Chondrocyte (in vitro differentiated cells): ENCODE results near the gene THAP12. TPM values are rescaled to one million over a fixed set of nuclear protein-coding genes. Genes with fewer than 3 reads are reported as not detected.

Experiments
- DNase-seq: peaks from one replicate; pipeline ENCODE4 v3.0.0; 2021; ENCODE audit warnings: mixed read lengths, low spot score
- H3K27ac Mint-ChIP-seq: one replicate; pipeline ENCODE4 v1.8.0; 2021; ENCODE audit warnings: mild to moderate bottlenecking, moderate library complexity, mixed read lengths; ENCODE audit not compliant: unreplicated experiment
- H3K27me3 Mint-ChIP-seq: 2 replicates; pipeline ENCODE4 v1.8.0; 2021; ENCODE audit warnings: low read depth, mixed read lengths
- H3K36me3 Mint-ChIP-seq: 2 replicates; pipeline ENCODE4 v1.8.0; 2021; ENCODE audit warnings: low read depth, mixed read lengths
- H3K4me1 Mint-ChIP-seq: 2 replicates; pipeline ENCODE4 v1.8.0; 2021; ENCODE audit warnings: low read depth, mild to moderate bottlenecking, mixed read lengths
- H3K4me3 Mint-ChIP-seq: one replicate; pipeline ENCODE4 v1.8.0; 2021; ENCODE audit warnings: mild to moderate bottlenecking, moderate library complexity, mixed read lengths; ENCODE audit not compliant: unreplicated experiment
- H3K9me3 Mint-ChIP-seq: 2 replicates; pipeline ENCODE4 v1.8.0; 2021; ENCODE audit warnings: low read depth, mixed read lengths
- total RNA-seq: library from RNA; stranded (reverse); gene quantifications from 3 replicates; pipeline ENCODE4 v1.2.1, GENCODE V29; 2021
- TF ChIP-seq, protein P1 (sequence below): fragments of 200-600 bp; sonication (generic); IDR thresholded peaks from 2 replicates; pipeline ENCODE4 v1.5.0; 2021; ENCODE audit warnings: antibody characterized with exemption, mild to moderate bottlenecking, moderate library complexity

The THAP12 gene
- total RNA-seq, 1 donor from 2014 or later: 32.8 TPM

DNA sequence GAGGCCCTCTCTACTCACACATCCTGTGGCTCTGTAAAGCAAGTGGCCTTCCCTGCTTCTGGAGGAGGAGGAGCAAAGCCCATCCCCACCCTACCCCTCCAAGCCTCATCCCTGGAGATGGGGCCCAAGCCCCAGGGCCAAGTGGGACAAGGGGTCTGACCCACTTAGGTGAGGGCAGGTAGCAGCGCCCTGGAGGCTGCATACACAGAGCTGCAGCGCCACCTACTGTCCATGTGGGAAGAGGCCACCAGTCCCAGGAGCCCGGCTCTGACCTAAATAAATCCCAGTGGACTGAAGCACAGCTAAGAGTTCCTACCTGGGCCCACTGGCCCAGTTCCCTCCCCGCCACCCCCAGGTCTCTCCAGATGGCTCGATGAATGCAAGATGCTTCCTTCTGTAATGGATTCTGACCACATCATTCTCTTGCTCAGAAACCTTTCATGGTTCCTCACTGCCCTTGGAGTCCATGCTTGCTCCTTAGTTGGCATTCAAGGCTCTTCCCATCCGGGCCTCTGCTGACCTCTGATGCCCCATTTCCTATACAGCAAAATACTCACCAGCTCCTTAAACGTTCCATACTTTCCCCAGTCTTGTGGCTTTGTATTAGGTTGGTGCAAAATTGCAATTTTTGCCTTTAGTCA, 62.1 kb downstream of the THAP12 start:
- TF ChIP-seq, protein P1, sequence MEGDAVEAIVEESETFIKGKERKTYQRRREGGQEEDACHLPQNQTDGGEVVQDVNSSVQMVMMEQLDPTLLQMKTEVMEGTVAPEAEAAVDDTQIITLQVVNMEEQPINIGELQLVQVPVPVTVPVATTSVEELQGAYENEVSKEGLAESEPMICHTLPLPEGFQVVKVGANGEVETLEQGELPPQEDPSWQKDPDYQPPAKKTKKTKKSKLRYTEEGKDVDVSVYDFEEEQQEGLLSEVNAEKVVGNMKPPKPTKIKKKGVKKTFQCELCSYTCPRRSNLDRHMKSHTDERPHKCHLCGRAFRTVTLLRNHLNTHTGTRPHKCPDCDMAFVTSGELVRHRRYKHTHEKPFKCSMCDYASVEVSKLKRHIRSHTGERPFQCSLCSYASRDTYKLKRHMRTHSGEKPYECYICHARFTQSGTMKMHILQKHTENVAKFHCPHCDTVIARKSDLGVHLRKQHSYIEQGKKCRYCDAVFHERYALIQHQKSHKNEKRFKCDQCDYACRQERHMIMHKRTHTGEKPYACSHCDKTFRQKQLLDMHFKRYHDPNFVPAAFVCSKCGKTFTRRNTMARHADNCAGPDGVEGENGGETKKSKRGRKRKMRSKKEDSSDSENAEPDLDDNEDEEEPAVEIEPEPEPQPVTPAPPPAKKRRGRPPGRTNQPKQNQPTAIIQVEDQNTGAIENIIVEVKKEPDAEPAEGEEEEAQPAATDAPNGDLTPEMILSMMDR: peak; percentile 99
- Mint-ChIP-seq H3K4me1 (peaks cover 4% of the 10 kb centered on the region), H3K4me3 (no peak overlapping the region), H3K27me3 (peaks cover 20% of the 10 kb centered on the region), H3K36me3 (no peaks in the 10 kb centered on the region), H3K9me3 (no peaks in the 10 kb centered on the region), H3K27ac (no peak overlapping the region)
- no peak for DNase-seq

DNA sequence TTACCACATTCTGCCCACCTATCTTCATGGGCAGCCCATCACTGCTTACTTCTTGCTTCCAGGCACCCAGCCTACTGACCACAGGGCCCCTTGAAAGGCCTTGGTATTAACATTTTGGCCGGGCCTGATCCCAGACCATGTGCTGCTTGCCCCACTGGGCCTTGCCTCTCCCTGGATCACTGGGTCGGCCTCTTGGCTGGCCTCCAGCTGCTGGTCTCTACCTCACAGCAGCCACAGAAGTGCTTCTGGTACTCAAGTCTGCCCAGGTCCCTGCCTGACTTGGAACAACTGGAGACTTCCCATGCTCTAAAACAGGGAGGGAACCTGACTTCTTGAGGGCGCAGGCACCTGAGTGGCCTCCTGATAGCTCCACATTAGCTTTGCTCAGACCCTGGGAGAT, 63.6 kb downstream of the THAP12 start:
- Mint-ChIP-seq H3K4me1 (no peaks in the 10 kb centered on the region), H3K27me3 (peaks cover 24% of the 10 kb centered on the region), H3K27ac (no peak overlapping the region), H3K36me3 (no peaks in the 10 kb centered on the region), H3K9me3 (no peaks in the 10 kb centered on the region), H3K4me3 (no peak overlapping the region)
- TF ChIP-seq, protein P1: no peak
- no peak for DNase-seq

DNA sequence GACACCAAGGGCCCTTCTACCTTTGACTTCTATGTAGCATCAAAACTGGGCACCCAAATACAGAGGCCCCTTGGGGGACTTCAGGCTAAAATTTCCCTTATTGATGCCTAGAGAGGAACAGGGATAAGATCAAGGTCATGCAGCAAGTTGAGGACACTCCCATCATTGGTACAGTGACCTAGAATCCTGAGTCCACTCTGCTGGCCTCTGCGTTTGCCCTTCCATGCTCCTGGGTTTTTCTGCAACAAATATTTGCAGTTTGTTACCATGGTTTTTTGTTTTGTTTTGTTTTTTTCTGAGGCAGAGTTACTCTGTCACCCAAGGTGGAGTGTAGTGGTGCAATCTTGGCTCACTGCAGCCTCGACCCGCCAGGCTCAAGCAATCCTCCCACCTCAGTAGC, 64.2 kb downstream of the THAP12 start:
- TF ChIP-seq, protein P1: no peak
- H3K4me1 Mint-ChIP-seq: no peaks in the 10 kb centered on the region
- no peak overlapping the region for H3K4me3 Mint-ChIP-seq
- H3K27me3 Mint-ChIP-seq: peaks cover 24% of the 10 kb centered on the region
- no peaks in the 10 kb centered on the region for H3K9me3 Mint-ChIP-seq
- DNase-seq: no peak
- H3K36me3 Mint-ChIP-seq: no peaks in the 10 kb centered on the region
- H3K27ac Mint-ChIP-seq: no peak overlapping the region

DNA sequence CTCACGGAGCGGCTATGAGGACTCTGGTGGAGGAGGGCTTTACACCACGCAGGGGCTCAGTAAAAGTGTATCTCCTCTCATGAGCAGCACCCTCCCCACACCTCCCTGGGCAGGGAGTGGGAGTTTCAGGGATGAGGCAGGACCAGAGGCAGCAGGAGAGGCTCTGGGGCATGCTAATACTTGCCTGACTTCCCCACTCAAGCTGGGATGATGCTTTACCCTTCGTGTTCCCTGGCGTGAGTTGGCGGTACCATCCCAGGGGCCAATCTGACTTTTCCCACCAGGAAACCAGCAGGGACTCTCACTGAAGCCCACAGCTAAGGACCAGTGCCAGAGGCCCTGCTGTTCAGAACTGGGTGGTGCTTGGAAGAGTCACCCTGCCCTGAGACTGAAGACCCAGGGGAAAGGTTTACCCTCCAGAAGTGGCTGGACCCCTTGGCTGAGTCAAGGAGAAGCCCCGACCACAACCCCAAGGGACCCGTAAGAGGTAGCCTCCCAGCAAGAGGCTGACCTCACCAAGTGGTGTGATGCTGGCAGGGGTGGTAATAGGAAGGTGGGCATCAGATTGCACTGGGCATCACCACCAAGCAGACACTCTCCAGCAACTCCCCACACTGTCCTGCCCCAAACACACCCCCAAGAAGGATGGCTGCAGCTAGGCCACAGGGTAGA, 65.6 kb downstream of the THAP12 start:
- no peaks in the 10 kb centered on the region for H3K36me3 Mint-ChIP-seq
- H3K4me1 Mint-ChIP-seq: no peaks in the 10 kb centered on the region
- no peak for DNase-seq
- peaks cover 14% of the 10 kb centered on the region for H3K27me3 Mint-ChIP-seq
- H3K27ac Mint-ChIP-seq: no peak overlapping the region
- TF ChIP-seq, protein P1: no peak
- H3K4me3 Mint-ChIP-seq: no peak overlapping the region
- H3K9me3 Mint-ChIP-seq: no peaks in the 10 kb centered on the region

DNA sequence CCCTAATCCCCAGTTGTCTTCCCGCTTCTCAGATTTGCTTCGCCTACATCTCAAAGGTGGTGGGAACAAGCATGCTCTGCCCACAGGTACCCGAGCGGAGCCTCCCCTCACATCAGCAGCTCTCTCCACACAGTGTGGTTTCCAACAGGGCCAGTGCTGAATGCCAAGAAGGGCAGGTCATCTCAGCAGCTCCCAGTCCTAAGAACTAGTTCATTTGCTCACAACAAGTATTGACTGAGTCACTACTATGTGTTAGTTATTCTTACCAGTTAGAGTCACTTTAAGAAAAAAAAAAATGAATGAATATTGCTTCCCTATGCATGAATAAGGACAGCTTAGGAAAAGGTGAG, 66.2 kb downstream of the THAP12 start:
- no peak for DNase-seq
- H3K4me3 Mint-ChIP-seq: no peak overlapping the region
- H3K4me1 Mint-ChIP-seq: no peaks in the 10 kb centered on the region
- no peak overlapping the region for H3K27ac Mint-ChIP-seq
- no peaks in the 10 kb centered on the region for H3K9me3 Mint-ChIP-seq
- TF ChIP-seq, protein P1: no peak
- no peaks in the 10 kb centered on the region for H3K36me3 Mint-ChIP-seq
- peaks cover 10% of the 10 kb centered on the region for H3K27me3 Mint-ChIP-seq
